Measurements from ENCODE around the gene SPATS2L. TPM values are rescaled to one million over a fixed set of nuclear protein-coding genes. Genes with fewer than 3 reads are reported as not detected.
"Not testable (repeated sequence)": the region's sequence is repeated elsewhere in the genome, so short reads cannot be mapped to it uniquely, and the experiment has no call there.

The SPATS2L gene
- total RNA-seq, 1 experiment from 2014 or later, result 223 TPM

DNA sequence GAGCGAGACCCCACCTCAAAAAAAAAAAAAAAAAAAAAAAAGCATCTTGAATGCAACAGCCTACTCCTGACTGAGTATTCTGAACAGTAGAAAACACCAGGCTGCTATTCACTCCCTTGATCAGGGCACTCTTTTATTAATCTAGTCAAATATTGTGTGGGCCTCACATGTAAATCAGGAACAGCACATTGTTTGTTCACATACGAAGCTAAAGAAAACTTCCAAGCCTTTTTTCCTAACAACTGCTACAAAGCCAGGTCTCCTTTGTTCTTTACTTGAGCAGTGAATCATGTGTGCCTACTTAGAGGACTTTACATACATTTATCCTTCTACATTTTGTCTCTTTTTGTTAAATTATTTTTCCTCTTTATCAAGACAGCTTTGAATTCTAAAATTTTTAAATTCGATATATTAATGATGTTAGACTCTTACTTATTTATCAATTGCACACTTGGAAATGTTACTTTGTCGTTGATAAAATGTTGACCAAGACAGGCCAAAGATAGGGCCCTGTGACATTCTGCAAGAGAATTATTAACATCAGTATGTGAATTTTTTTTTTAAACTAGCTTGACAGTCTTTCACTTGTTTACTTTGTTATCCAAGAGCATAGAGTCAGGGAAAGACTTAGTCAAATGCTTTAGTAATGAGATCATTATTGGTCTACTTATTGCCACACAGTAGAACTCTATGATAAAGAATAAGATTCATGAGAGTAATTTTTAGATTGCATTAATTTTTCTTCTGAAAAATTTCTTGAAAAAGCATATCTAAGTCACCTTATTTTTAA is 13.2 kb downstream of the SPATS2L start:
- peak; percentile 65 for DNase-seq (ENCODE audit: low read depth)

DNA sequence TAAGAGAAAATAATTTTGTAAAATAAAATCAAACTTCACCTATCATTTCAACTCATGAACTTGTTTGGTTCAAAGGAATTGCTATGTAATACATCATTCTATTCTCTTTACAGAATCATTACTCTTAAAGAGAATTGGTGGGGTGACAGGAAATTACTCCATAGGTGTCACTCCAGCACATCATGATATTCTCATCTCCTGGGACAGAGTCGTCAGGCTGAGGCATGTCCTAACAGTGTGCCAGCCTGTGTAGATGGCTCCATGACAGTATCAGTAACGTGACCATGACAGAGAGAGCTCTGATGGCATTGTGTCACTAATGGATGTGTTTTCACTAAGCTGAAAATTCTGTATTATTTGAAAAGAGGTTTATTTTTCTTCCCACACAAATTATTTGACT is 13.9 kb downstream of the SPATS2L start:
- no peak for DNase-seq (ENCODE audit: low read depth)

DNA sequence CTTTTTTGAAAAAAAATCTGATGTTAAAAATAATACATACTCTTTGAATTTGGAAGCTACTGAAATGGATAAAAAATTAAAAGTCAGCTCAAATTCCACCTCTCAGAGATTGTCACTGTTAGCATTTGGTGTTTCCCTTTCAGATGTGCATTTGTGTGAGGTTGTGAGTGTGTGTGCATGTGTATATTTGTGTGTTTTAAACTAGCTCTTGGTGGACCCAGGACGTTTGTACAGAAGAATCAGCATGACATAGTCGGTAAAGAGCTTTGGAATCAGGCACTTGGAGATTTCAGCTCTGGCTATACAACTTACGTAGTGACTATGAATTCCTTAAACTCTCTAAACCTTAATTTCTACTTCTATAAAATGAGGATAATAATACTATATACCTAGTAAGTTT is 14.5 kb downstream of the SPATS2L start:
- no peak for DNase-seq (ENCODE audit: low read depth)

DNA sequence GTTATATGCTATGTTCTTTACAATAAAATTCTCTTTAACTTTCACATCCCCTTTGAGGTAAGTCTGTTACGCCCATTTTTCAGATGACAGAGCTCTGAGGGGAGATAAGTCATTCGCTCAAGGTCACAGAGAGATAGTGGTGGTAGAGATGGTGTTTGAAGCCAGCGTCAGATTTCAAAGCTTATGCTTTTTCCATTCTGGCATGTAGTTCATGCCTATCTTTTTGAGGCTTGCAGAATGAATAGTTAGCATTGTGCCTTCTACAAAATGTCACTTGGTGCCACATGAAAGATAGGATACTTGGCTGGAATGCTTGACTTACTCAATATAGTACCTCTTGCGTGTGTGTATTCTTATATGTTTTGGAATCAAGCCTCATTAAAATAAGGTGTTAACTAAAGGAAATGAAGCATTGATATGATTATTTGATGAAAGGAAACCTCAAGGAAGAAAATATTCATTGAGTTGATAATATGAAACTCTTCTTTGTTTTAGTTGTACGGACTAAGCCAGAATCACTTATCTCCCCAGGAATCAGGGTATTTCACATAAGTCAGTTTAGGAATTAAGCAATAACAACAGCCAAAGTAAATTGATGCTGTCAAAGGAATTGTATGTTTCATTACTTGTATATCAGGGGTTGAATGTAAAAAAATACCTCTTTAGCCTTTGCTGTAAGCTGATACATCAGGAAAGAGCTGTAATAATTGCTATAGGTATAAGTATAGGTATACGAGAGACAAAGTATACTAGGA is 15.5 kb downstream of the SPATS2L start:
- no peak for DNase-seq (ENCODE audit: low read depth)

DNA sequence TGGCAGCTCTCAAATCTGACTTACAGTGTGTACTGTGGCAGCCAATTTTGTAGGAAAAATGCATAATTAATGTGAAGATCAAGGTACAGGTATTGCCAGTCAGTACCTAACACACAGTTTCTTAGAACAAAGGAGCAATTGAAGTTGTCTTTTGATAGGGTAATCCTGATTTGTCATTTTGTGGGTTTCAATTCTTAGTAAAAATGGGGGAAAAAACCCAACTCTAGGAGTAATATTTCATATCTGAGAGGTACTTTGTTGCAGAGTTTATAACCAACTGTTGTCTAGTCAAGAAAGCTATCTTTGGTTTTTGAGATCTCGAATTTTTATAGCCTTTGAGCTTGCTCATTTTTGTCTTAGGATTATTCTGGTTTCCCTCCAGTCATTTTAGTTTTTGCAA is 16.1 kb downstream of the SPATS2L start:
- DNase-seq (ENCODE audit: low read depth), result no peak

DNA sequence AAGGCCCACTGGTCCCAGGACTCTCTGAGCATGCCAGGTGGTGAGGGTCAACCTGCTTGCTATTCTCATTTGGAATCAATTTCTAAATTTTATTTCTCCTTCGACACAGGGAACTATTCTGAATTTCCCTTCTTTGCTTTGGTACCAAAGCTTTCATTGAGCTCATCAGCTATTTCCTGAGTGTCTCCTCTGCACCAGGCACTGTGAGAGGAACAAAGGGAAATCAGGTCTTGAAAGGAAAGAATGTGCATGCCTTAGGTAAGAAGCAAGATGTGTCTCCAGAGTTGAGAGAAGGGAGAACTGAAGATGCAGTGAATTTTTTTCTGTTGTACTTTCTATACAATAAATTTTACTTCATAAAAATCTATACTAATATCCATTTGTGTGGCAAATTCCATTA is 17.9 kb downstream of the SPATS2L start:
- no peak for DNase-seq (ENCODE audit: low read depth)

DNA sequence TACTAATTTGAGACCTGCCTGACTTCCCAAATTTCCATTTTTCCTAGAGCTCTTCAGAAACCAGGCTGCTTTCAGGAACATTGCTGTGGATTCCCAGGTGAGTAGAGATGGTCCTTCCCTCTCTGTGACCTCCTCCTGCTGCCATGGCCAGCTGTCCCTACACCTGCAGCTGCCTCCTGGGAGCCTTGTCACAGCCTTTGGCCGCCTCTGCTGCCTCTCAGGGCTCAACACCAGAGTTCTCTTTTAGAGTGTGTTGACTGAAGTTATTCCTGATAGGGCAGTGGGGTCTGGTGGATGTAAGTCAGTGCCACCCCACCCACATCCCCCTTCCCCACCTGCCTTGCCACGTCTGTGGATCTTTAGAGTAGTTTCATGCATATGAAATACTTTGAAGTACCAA is 22.9 kb downstream of the SPATS2L start:
- no peak for DNase-seq (ENCODE audit: low read depth)

DNA sequence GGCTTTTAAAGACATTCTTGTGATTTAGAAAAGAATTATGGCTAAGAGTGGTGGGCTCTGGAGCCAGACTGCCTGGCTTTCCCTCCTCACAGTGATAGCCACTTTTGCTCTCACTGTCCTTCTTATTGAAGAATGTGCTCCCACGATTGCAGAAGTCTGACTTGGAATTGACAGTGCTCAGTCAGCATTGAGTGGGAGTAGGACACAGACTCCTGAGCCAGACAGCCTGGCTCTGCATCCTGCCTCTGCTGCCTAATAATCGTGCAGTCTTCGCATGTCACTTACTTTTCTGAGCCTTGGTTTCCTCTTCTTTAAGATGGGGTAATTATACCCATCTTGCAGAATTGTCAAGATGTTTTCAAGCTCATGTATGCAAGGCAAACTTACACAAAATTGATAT is 23.3 kb downstream of the SPATS2L start:
- no peak for DNase-seq (ENCODE audit: low read depth)

DNA sequence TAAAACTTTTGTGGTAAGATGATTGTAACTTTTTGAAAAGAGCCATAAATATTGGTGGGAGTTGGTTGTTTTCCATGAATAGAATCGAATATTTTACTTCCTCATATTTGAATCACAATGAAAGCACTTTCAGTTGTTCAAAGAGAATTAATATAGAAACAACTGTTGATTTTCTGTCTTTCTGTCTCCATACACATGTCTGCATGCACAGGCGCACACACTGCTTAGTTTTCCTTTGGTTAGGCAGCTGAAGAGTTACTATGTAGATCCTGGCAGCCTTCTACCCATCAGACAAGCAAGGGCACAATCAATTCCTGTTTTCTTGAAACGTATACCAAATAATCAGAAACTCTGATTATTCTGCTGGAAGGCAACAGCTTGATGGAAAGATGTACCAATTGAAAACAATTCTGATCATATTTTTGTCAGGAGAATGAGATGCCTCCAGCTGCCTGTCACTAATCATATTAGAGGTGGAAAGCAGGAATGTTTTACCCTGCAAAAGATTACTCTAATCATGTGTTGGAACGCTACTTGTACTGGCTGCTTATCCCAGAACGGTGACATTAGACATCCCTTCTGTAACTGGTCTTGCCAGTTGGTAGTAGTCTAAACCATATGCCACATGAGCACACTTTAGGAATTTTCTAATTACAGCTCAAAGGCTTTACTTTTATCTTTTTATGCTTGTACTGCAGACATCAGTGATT is 24.0 kb downstream of the SPATS2L start:
- no peak for DNase-seq (ENCODE audit: low read depth)

DNA sequence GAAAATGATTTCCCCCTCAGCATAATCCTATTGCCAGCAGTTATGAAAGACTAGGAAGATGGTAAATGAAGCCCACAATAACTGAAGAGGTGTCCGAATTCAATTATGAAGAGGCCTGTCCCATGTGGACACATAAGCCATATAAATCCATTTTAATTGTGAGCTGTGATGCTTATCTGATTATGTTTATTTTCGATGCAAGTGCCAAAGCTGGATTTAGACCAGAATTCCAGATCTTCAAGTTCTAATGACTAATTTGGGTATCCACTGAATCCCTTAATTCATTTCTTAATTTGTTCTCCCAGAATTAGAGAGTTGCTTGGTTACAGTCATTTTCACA is 24.5 kb downstream of the SPATS2L start:
- DNase-seq (ENCODE audit: low read depth), result no peak

DNA sequence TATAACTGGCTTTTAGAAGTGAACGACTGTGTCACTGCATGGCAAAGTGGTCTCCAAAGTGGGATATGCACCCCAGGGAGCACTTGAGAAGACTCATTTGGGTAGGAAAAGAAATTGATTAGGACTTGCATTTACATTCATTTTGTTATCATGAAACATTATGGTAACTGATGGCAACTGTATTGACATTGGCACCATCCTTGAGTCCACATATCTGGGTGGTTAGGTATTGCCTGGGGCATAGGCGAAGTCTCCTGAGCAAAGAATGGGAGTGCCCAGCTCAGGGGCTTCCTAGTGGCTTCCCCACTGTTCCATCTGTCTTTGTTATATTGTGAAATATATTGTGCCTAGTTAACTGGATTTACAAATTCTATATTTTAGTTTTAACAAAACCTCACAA is 29.2 kb downstream of the SPATS2L start:
- peak; percentile 57 for DNase-seq (ENCODE audit: low read depth)

DNA sequence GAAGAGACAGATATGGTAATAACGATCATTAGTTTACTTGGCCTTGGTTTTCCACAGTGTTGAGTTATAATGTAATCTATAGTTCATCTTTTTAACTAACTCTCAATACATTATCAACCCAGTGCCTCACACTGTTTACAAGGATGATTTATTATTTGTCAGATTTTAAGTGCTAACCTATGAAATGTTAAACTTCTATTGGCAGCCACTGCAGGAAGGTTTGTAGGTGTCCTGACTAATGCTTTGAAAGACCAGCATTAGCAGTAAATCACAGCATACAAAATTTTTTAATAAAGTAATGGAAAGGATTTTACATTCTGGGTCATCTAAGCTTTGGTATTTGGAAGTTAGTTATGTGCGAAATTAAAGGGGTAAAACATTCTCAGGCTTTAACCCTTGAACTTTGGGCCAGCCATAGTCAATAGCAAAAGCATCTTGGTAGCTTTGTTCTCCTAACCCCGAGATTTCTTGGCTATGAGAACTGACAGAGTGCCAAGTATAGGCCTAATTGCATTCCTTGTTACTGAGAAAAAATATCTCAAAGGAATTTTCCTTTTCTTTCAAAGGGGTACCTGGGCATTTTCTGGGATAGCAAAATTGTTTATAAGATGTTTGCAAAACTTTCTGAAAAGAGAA is 30.6 kb downstream of the SPATS2L start:
- peak; percentile 46 for DNase-seq (ENCODE audit: low read depth)

DNA sequence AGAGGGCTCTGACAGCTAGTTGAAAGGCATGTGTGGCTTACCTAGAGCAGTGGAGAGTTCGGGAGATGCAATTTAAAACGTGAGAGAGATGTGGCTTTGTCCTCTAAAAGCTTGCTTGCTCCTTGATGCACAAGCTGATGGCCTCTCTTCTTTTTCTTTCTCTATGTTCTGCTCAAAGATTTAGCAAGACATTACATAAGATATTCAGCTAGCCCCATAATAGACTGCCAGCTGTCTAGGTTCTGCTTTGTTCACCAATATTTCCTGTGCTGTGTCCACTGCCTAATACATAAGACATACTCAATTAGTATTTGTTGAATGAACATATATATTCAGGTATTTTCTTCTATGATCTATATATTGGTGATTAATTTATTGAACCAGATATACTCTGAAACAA is 31.1 kb downstream of the SPATS2L start:
- no peak for DNase-seq (ENCODE audit: low read depth)

DNA sequence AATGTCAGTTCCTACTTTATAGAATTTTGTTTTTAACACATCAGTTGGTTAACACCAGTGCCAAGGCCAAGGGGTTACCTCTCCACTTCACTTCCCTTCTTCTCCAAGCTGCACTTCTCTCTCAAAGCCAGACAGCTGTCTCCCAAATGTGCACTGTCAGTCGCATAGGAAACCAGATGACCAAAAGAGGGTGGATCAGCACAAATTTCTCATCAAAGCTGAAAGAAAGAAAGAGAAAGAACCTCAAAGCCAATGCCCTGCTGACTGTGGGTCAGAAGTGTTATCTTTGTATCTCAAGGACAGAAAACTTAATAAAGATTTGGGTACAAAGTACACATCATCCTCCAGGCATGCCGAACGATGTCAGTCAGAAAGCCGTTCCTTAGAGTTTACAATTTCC is 32.2 kb downstream of the SPATS2L start:
- DNase-seq (ENCODE audit: low read depth), result peak; percentile 20

DNA sequence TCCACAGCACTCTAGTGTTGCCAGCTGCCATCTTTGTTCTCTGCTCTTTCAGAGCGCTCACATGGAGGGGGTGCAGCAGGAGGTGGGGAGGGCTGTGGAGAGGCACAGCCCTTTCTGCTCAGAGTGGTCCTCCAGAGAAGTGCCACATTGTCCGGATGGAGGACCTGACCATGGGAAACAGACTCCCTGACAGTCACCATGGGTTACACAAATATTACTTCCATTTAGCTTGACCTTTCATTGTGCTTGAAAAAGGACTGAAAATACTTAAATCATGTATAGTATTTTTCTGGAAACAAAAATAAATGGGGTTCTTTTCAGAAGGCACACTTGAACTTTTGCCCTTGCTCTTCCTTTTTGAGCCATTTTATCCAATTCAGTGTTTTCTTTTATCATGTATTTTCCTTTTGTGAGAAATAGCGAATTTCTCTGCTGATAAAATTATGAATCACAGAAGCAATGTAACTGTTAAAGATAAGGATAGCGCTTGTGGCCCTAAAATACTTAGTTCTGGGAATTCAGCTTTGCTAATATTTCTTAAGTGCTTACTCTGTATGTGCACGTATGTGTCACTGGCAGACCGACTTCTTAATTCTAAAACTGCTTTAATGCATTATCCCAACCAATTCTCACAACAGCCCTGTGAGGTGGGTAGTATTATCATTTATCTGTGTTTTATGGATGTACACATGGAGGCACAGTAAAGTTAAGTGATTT is 34.2 kb downstream of the SPATS2L start:
- no peak for DNase-seq (ENCODE audit: low read depth)

DNA sequence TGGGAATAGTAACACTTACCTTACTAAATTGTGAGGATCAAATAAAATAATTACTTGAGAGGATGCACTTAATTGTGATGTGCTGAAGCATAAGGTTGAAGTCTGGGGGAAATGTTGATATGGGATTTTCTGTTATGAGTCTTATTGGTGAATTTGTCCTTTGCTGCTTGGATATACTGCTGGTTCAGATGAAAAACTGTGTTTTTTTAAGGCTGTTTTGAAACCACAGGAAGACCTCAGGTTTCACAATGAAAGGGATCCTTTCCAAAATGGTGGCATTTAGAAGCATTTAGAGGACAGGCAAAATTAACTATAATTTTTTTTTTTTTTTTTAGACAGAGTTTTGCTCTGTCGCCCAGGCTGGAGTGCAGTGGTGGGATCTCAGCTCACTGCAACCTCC is 34.9 kb downstream of the SPATS2L start:
- no peak for DNase-seq (ENCODE audit: low read depth)

DNA sequence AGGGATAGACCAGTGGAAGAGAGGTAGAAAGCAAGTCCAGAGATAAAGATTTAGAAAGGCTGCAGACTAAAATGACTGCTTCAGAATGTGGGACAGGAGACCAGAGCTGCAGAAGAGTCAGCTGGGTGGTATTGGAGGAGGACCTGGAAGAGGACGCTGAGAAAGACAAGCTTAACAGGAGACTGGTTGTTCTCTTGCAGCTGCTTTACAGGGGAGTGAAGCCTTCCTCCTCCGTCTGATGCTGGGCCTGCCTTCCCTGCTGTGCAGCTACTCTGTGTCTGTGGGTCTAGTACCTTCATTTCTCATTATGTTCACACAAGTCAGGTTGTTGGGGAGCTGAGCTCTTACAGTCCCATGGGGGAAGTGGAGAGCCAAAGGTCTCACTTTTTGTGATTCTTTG is 35.7 kb downstream of the SPATS2L start:
- no peak for DNase-seq (ENCODE audit: low read depth)

DNA sequence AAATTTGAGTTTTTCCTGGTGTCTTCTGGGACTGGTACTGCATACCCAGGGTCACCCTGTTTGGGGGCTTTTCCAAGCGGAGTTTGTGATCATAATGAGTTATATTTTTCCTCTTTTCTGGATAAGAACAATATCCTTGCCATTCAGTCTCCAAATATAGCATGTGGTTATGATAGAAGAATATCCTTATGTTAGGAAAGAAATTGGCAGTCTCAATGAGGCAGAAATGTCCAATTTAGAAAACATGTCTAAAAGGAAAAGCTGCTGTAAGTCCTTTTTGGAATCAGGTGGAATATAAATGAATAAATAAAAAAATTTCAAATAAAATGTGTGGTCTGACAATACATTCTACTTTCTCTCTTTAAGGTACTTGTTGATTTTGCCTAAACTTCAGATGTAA is 36.2 kb downstream of the SPATS2L start:
- DNase-seq (ENCODE audit: low read depth), result no peak

DNA sequence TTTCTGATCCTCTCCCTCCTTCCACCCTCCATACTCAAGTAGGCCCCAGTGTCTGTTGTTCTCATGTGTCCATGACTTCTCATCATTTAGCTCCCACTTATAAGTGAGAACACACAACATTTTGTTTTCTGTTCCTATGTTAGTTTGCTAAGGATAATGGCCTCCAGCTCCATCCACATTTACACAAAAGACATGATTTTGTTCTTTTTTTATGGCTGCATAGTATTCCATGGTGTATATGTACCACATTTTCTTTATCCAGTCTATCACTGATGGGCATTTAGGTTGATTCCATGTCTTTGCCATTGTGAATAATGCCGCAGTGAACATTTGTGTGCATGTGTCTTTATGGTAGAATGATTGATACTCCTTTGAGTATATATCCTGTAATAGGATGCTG is 37.7 kb downstream of the SPATS2L start:
- DNase-seq (ENCODE audit: low read depth), result not testable (repeated sequence)

DNA sequence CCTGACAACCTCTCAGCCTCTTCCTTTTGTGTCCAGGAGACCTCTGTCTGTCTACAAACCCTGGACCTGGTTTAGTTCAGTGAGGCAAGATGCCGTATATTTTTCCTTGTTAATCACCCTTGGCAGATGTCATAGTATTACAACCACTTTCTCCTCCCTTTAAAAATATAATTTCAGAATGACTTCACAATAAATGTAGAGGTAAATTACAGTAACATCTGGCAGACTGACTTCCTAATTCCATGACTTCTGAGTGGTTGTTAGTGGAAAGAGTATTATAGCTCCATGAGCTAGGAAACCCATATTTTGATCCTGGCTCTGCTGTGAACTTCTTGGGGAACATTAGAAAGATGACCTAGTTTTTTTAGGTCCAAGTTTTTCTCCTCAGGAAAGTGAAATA is 39.5 kb downstream of the SPATS2L start:
- no peak for DNase-seq (ENCODE audit: low read depth)

DNA sequence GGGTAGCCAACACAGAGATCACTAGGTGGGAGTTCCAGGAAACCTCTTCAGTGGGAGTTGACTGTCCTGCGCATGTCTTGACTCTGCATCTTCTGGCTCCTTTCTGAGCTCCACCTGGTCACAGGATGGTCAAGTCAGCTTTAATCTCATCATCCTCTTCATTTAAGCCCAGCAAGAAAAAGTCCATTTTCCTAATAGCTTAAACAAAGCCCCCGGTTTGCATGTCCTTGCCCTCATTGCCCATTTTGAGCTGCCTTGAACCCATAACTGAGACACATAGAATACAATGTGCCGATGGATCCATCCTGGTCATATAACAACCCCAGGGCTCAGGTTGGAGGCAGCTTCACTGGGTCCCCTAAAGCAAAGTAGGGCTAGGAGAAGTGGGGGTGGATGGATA is 40.8 kb downstream of the SPATS2L start:
- DNase-seq (ENCODE audit: low read depth), result no peak
